Right lobe of liver (tissue), 4 donors: ENCODE data around the gene IGFBP1.

ENCODE experiments used
- POLR2A ChIP-seq: fragments of 450-650 bp; IDR thresholded peaks from one replicate; pipeline ENCODE4 v1.6.1; 2017; ENCODE audit warnings: antibody characterized with exemption, mild to moderate bottlenecking
- TF ChIP-seq, protein P1 (sequence below), 4 donors: fragments of 200-600 bp in 3 of 4; fragments of 450-650 bp in 1 of 4; IDR thresholded peaks; one replicate each; pipeline versions ENCODE4 v1.5.1 to v1.8.0; 2016 to 2022; ENCODE audit warnings: antibody characterized with exemption in 4 of 4, mild to moderate bottlenecking in 2 of 4
- donor health status: DM: no; HTN: no; CAD: no.
- donor health status: DM: no; HTN: no; CAD: no.
- donor health status: DM: no; HTN: yes; CAD: no.

DNA sequence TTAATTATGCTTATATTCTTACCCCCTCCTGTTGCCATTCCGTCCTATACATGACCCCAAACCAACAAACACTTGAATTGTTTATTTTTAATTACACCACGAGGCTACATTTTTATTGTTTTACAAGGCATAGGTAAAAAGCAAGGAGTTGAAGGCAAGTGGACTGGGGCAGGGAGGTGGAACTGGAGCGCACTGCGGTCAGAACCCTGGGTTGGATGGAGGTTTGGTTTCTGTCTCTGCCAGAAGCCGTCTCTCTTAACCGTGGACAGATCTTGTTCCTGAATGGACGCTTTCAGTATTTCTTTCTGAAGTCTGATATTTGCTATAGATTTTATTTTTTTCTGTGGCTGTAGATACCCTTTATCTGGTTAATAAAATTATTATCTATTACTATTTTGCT is 52.7 kb downstream of the IGFBP1 start:
- TF ChIP-seq, protein P1, sequence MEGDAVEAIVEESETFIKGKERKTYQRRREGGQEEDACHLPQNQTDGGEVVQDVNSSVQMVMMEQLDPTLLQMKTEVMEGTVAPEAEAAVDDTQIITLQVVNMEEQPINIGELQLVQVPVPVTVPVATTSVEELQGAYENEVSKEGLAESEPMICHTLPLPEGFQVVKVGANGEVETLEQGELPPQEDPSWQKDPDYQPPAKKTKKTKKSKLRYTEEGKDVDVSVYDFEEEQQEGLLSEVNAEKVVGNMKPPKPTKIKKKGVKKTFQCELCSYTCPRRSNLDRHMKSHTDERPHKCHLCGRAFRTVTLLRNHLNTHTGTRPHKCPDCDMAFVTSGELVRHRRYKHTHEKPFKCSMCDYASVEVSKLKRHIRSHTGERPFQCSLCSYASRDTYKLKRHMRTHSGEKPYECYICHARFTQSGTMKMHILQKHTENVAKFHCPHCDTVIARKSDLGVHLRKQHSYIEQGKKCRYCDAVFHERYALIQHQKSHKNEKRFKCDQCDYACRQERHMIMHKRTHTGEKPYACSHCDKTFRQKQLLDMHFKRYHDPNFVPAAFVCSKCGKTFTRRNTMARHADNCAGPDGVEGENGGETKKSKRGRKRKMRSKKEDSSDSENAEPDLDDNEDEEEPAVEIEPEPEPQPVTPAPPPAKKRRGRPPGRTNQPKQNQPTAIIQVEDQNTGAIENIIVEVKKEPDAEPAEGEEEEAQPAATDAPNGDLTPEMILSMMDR (IDR thresholded peaks at IDR 0.05): no peak
- TF ChIP-seq POLR2A: no peak
